ENCODE results near the gene MVB12B. TPM values are rescaled to one million over a fixed set of nuclear protein-coding genes. Genes with fewer than 3 reads are reported as not detected.

MVB12B gene
- total and polyA plus RNA-seq, 2 of the 8 experiments (the other 6 are each of a cell fraction or from before 2014, with no cell fraction given), result 2.6 to 5.0 TPM

DNA sequence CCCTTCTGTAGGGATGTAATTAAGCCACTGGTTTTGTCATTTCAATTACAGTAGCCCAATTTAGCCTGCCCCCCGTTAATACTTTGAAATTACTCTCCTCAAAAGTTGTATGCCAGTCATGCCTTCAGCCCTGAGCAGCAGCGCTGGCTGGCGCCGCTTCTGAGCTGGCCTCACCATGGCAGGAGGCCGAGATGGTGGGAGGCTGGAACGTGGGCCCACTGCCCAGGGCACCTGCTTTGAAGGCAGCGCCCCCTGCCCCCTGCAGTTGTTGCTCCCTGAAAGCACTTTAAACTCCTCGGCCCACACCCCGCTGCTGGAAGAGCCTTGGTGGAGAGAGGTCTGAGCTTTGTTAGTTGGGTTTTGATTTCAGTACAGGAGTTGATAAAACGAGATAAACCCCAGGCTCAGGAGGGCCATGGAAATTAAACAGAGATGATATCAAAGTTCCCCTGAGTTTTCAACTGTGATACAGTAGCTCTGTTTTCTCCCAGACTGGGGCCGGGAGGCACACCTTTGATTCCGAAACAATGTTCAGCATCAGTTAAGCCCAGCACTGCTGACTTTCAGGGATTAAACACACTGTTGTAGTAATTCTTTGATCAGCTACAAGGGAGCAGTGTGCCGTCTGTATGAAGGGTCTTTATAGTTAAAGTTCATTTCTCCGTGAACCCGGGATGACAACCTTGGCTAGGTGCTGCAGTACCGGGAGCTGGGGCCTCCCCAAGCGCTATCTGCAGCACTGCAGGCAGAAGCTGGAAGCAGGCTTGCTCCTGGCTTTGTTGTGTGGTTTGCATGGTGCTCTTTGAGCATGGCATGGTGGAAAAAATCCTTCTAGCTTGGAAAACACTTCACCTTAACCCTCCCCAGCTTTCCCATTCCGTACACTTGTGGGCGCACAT is 9.5 kb downstream of the MVB12B start:
- TF ChIP-seq KDM4A (IDR thresholded peaks at IDR 0.05; ENCODE audit: low read depth, low read length, severe bottlenecking) (no peak), RNF2 (IDR thresholded peaks at IDR 0.05; ENCODE audit: borderline replicate concordance, low read depth, low read length, missing control alignments, poor library complexity, severe bottlenecking) (no peak), GABPA (IDR thresholded peaks at IDR 0.05; ENCODE audit: borderline replicate concordance, insufficient read depth, low read length) (0 out of 2 replicates have a peak, but pooled peaks have one; percentile 47), CTCF (IDR thresholded peaks at IDR 0.05; ENCODE audit: control extremely low read depth in 1 of 3, insufficient read depth in 1 of 3, low read depth in 1 of 3, low read length in 3 of 3) (peak in 2 of 3 experiments; percentile 1 to 19; a peak in 2 of 4 replicates), JUN (IDR thresholded peaks at IDR 0.05; ENCODE audit: low read depth, low read length) (no peak)
- Histone ChIP-seq H3K18ac (ENCODE audit: extremely low read depth, low read length) (no peak overlapping the region), H3K9me3 (ENCODE audit: insufficient read depth in 2 of 2, low read depth in 1 of 2, low read length in 1 of 2) (no peaks in the 10 kb centered on the region), H3K4me3 (ENCODE audit: extremely low read depth in 1 of 4, insufficient read depth in 2 of 4, low read depth in 3 of 4, low read length in 4 of 4) (no peak overlapping the region), H2AK5ac (ENCODE audit: low read depth, low read length) (no peak overlapping the region), H4K91ac (replicated peaks; ENCODE audit: insufficient read length, low read length) (no peak overlapping the region), H3K14ac (ENCODE audit: insufficient read length) (no peak overlapping the region), H2BK20ac (ENCODE audit: low read length) (peak overlapping the region; percentile 83; the same call in 1 of the 2 replicates), H2BK12ac (ENCODE audit: low read depth, low read length) (no peak overlapping the region), H3K4ac (replicated peaks; ENCODE audit: insufficient read length, low read depth, low read length) (no peak overlapping the region), H3K9ac (replicated peaks in 1 of 4; ENCODE audit: extremely low read depth in 1 of 4, low read depth in 3 of 4, low read length in 3 of 4) (no peak overlapping the region), H3K56ac (replicated peaks; ENCODE audit: insufficient read length, low read depth, low read length) (no peak overlapping the region), H3K27ac (ENCODE audit: low read depth, low read length) (no peak overlapping the region), H3K23ac (ENCODE audit: insufficient read length) (no peak overlapping the region), H4K5ac (ENCODE audit: insufficient read length, low read depth, low read length) (no peak overlapping the region), H2BK120ac (replicated peaks; ENCODE audit: low read depth, low read length) (no peak overlapping the region), H2BK5ac (ENCODE audit: low read depth, low read length) (no peak overlapping the region; the same call in 1 of the 2 replicates), H3K4me2 (ENCODE audit: insufficient read depth in 1 of 2, low read depth in 2 of 2, low read length in 2 of 2) (no peak overlapping the region), H3K27me3 (replicated peaks in 1 of 4; ENCODE audit: control insufficient read depth in 3 of 4, extremely low read depth in 1 of 4, insufficient read depth in 3 of 4, low read length in 3 of 4) (no peaks in the 10 kb centered on the region), H3K79me2 (ENCODE audit: control insufficient read depth in 1 of 2, insufficient read depth in 2 of 2, low read length in 2 of 2) (no peaks in the 10 kb centered on the region), H2BK15ac (ENCODE audit: low read length) (no peak overlapping the region), H3K36me3 (ENCODE audit: control insufficient read depth in 2 of 4, insufficient read depth in 4 of 4, low read length in 3 of 4) (no peaks in the 10 kb centered on the region), H4K20me1 (replicated peaks in 1 of 2; ENCODE audit: control insufficient read depth in 1 of 2, insufficient read depth in 2 of 2, low read length in 2 of 2) (no peaks in the 10 kb centered on the region), H3K23me2 (ENCODE audit: low read depth, low read length) (no peaks in the 10 kb centered on the region), H3K4me1 (replicated peaks in 1 of 4; ENCODE audit: control insufficient read depth in 3 of 4, insufficient read depth in 4 of 4, low read length in 3 of 4) (peaks cover 0 to 6% (median 2%) of the 10 kb centered on the region in 4 experiments; a peak in 2 of 7 replicates), H4K8ac (ENCODE audit: extremely low read depth, insufficient read depth, low read length) (no peak overlapping the region), H2AFZ (ENCODE audit: low read length) (no peak overlapping the region), H3K79me1 (ENCODE audit: low read depth, low read length) (no peaks in the 10 kb centered on the region; the same call in 1 of the 2 replicates)
- 85% methylated on average over 19 of the region's 19 CpGs; no CpG with 5 or more reads in 1 of the 2 experiments for WGBS, 2 experiments (ENCODE audit: extremely low coverage in 1 of 2, insufficient coverage in 1 of 2, insufficient read length in 1 of 2, insufficient replicate concordance in 2 of 2, low coverage in 1 of 2, low lambda C conversion rate in 2 of 2, missing lambda C conversion rate in 1 of 2)
- DNase-seq (ENCODE audit: low read depth in 1 of 2, low spot score in 2 of 2), result no peak
- FAIRE-seq, result no peak
- ChIA-PET CTCF (ENCODE audit: partially characterized antibody) (interaction anchor here (0.8 to 2.9 kb wide), 17 partner anchors 8 to 995 kb away, joined by 3 to 9 read pairs (median 3); no protein-coding TSS in a partner anchor), POLR2A (ENCODE audit: partially characterized antibody) (interaction anchor here (0.8 to 1.3 kb wide), 3 partner anchors 9 to 62 kb away, joined by 3 to 4 read pairs (median 3); no protein-coding TSS in a partner anchor)
